CD4-positive, CD25-positive, alpha-beta regulatory T cell (primary cell): ENCODE results near the gene CTCF. TPM values are rescaled to one million over a fixed set of nuclear protein-coding genes. Genes with fewer than 3 reads are reported as not detected.

ENCODE experiments used
- ATAC-seq, 2 donors: fragments of 150-1000 bp; cut with Tn5 transposase; one replicate each; pipeline ENCODE4 v1.10.0; 2021; ENCODE audit warnings: low read depth in 2 of 2, moderate number of reproducible peaks in 2 of 2, moderate library complexity in 1 of 2
- DNase-seq, 3 donors: peaks; one replicate each; pipeline versions ENCODE4 v3.0.0 to v3.0.0-alpha.2; 2012 to 2022; ENCODE audit warnings: mixed read lengths in 1 of 3
- H3K27ac ChIP-seq: one replicate; pipeline ENCODE4 v1.7.0; 2013; ENCODE audit warnings: mild to moderate bottlenecking, low read length; ENCODE audit not compliant: insufficient read depth, poor library complexity, severe bottlenecking
- H3K27me3 ChIP-seq: one replicate; pipeline ENCODE4 v1.7.0; 2013; ENCODE audit warnings: low read length; ENCODE audit not compliant: control insufficient read depth, insufficient read depth
- H3K36me3 ChIP-seq: one replicate; pipeline ENCODE4 v1.7.0; 2013; ENCODE audit warnings: mild to moderate bottlenecking, low read length, moderate library complexity; ENCODE audit not compliant: control insufficient read depth, insufficient read depth
- H3K4me1 ChIP-seq: 2 replicates; pipeline ENCODE4 v1.7.0; 2013; ENCODE audit warnings: mild to moderate bottlenecking, low read length; ENCODE audit not compliant: insufficient read depth, control insufficient read depth, poor library complexity, severe bottlenecking
- H3K4me3 ChIP-seq: one replicate; pipeline ENCODE4 v1.7.0; 2013; ENCODE audit warnings: low read depth, mild to moderate bottlenecking, low read length, moderate library complexity
- H3K9me3 ChIP-seq, 2 experiments: 1 replicate in 1 of 2; 2 replicates in 1 of 2; pipeline ENCODE4 v1.7.0; 2013; ENCODE audit warnings: low read length in 2 of 2, mild to moderate bottlenecking in 1 of 2, moderate library complexity in 1 of 2; ENCODE audit not compliant: control insufficient read depth in 2 of 2
- H3K27ac Mint-ChIP-seq, 3 donors: one replicate each; pipeline ENCODE4 v1.8.0; 2020 to 2022; ENCODE audit warnings: mild to moderate bottlenecking in 3 of 3, mixed read lengths in 3 of 3, moderate library complexity in 2 of 3
- H3K27me3 Mint-ChIP-seq: one replicate; pipeline ENCODE4 v1.8.0; 2022; ENCODE audit warnings: mild to moderate bottlenecking, mixed read lengths
- H3K36me3 Mint-ChIP-seq: one replicate; pipeline ENCODE4 v1.8.0; 2020; ENCODE audit warnings: mixed read lengths
- H3K4me1 Mint-ChIP-seq, 4 donors: one replicate each; pipeline ENCODE4 v1.8.0; 2020 to 2022; ENCODE audit warnings: mixed read lengths in 4 of 4, mild to moderate bottlenecking in 1 of 4
- H3K4me3 Mint-ChIP-seq, 4 donors: one replicate each; pipeline ENCODE4 v1.8.0; 2020 to 2022; ENCODE audit warnings: mild to moderate bottlenecking in 4 of 4, mixed read lengths in 4 of 4, moderate library complexity in 3 of 4
- H3K9me3 Mint-ChIP-seq, 7 donors: one replicate each; pipeline ENCODE4 v1.8.0; 2020 to 2022; ENCODE audit warnings: mixed read lengths in 7 of 7, mild to moderate bottlenecking in 3 of 7, moderate library complexity in 2 of 7
- polyA plus RNA-seq, 4 donors: library from polyadenylated mRNA; unstranded; fragments of 300-500 nt; fragmentation: Illumina TruSeq; gene quantifications; one replicate each; pipeline ENCODE4 v1.2.3, GENCODE V29; 2021
- total RNA-seq: library from RNA; stranded (reverse); gene quantifications from one replicate; pipeline ENCODE4 v1.2.3, GENCODE V29; 2022

Gene CTCF
- total and polyA plus RNA-seq, 5 donors from 2014 or later: 44.5 to 80.2 (median 53.0) TPM

DNA sequence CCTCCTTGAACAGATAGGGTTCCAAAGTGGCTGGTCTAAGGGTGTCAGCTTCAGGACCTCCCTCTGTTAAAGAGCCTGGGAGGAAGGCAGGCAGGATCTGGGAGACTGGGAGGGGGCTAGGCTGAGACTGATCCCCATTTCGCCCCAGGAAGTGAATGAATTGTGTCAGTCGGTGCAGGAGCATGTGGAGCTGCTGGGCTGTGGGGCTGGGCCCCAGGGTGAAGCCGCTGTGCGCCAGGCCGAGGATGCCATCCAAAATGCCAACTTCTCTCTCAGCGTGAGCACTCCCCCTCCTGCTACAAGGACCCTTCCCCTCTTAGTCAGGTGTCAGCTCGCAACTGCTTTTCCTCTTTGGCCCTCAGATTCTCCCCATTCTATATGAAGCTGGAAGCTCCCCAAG, 88.7 kb downstream of the CTCF start:
- Histone ChIP-seq H3K27me3 (no peaks in the 10 kb centered on the region), H3K36me3 (peaks cover 66% of the 10 kb centered on the region), H3K4me3 (no peak overlapping the region), H3K27ac (no peak overlapping the region), H3K9me3 (no peaks in the 10 kb centered on the region), H3K4me1 (peaks cover 12% of the 10 kb centered on the region)
- Mint-ChIP-seq H3K4me1 (peaks cover 0 to 31% (median 12%) of the 10 kb centered on the region in 4 donors), H3K27me3 (no peaks in the 10 kb centered on the region), H3K36me3 (peaks cover 30% of the 10 kb centered on the region), H3K4me3 (peak overlapping the region in 1 of 4 donors; percentile 4), H3K9me3 (no peaks in the 10 kb centered on the region), H3K27ac (peak overlapping the region in 1 of 3 donors; percentile 92)
- DNase-seq (no peak), ATAC-seq (no peak)

DNA sequence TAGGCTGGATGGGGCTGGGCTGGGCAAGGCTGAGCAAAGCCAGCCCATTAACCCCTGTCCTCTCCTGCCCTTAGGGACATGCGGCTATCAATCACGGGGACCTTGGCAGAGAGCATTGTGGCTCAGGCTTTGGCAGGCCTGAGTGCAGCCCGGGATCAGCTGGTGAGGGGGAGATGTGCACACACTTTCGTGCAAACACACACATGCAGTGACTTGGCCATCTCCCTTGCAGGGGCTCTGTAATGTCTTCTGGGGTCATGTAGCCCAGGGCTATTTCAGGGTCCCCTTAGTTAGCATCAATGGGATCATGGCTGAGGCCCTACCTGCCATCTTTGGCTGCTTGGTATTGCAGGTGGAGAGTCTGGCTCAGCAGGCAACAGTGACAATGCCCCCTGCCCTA, 89.5 kb downstream of the CTCF start:
- ATAC-seq (no peak), DNase-seq (no peak)
- peaks cover 4% of the 10 kb centered on the region for H3K4me1 ChIP-seq
- H3K9me3 ChIP-seq: no peaks in the 10 kb centered on the region
- Mint-ChIP-seq H3K27me3 (no peaks in the 10 kb centered on the region), H3K27ac (no peak overlapping the region), H3K4me1 (peaks cover 0 to 26% (median 11%) of the 10 kb centered on the region in 4 donors), H3K4me3 (peak overlapping the region in 1 of 4 donors; percentile 38), H3K36me3 (peaks cover 30% of the 10 kb centered on the region), H3K9me3 (no peaks in the 10 kb centered on the region)
- H3K4me3 ChIP-seq: no peak overlapping the region
- H3K27me3 ChIP-seq: no peaks in the 10 kb centered on the region
- H3K36me3 ChIP-seq: peaks cover 70% of the 10 kb centered on the region
- no peak overlapping the region for H3K27ac ChIP-seq

DNA sequence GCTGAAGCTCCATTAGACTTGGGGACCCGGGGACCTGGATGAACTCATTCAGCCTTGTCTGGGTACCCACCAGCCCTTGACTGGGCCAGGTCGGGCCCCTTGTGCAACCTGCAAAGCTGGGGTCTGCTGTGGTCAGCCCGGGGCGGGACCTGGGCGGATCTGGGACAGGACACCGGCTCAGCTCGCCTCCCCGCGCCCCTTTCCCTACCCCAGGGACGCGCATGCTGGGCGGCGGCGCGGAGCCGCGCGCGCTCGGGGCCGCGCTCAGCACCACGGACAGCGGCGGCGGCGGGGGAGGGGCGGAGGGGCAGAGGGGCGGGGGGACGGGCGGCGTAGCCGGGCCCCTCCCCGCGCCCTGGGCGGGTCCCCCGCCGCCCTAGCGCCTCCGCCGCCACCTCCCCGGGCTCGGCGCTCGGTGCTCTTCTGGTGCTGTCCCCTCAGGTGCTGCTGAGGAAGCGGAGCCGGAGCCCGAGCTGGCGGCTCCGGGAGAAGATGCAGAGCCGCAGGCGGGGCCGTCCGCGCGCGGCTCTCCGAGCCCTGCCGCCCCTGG, 90.3 kb downstream of the CTCF start:
- ATAC-seq: no peak
- Histone ChIP-seq H3K9me3 (no peaks in the 10 kb centered on the region), H3K4me3 (no peak overlapping the region), H3K27ac (no peak overlapping the region), H3K4me1 (no peaks in the 10 kb centered on the region), H3K36me3 (peaks cover 66% of the 10 kb centered on the region), H3K27me3 (no peaks in the 10 kb centered on the region)
- no peaks in the 10 kb centered on the region for H3K9me3 Mint-ChIP-seq
- no peak overlapping the region for H3K4me3 Mint-ChIP-seq
- no peak for DNase-seq
- H3K4me1 Mint-ChIP-seq: peaks cover 0 to 26% (median 11%) of the 10 kb centered on the region in 4 donors
- H3K36me3 Mint-ChIP-seq: peaks cover 30% of the 10 kb centered on the region
- H3K27me3 Mint-ChIP-seq: no peaks in the 10 kb centered on the region
- no peak overlapping the region for H3K27ac Mint-ChIP-seq

DNA sequence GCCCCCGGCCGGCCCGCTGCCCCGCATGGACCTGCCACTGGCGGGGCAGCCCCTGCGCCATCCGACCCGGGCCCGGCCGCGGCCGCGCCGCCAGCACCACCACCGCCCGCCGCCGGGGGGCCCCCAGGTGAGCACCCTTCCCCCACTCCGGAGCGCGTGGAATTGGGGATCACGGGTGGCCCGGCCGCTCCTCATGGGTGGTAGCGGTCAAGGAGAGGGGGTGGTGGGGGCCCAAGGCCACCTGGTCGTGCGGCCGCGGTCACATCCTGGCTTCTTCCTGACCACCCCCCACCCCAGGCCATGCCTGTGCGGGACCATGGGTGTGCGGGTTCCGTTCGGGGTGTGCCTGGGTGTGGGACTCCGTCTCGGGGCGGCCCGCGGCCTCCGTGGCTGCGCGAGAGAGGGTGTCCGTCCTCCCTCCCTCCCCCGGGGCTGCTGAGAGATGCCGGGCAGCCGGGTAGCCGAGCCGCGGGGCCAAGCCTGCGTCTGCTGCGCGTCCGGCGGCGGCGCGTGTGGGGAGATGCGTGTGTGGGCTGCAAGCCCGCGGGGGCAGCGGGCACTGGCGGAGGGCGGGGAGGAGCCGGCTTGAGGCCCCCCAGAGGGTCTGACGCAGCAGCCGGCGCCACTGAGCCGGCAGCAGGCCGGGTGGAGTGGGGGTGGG, 90.9 kb downstream of the CTCF start:
- ATAC-seq (no peak), DNase-seq (no peak)
- Mint-ChIP-seq H3K27me3 (no peaks in the 10 kb centered on the region), H3K9me3 (no peaks in the 10 kb centered on the region), H3K36me3 (peaks cover 30% of the 10 kb centered on the region), H3K4me1 (peaks cover 0 to 31% (median 11%) of the 10 kb centered on the region in 4 donors), H3K4me3 (no peak overlapping the region), H3K27ac (no peak overlapping the region)
- Histone ChIP-seq H3K27ac (no peak overlapping the region), H3K36me3 (peaks cover 66% of the 10 kb centered on the region), H3K4me1 (peaks cover 4% of the 10 kb centered on the region), H3K27me3 (no peaks in the 10 kb centered on the region), H3K9me3 (no peaks in the 10 kb centered on the region), H3K4me3 (no peak overlapping the region)

DNA sequence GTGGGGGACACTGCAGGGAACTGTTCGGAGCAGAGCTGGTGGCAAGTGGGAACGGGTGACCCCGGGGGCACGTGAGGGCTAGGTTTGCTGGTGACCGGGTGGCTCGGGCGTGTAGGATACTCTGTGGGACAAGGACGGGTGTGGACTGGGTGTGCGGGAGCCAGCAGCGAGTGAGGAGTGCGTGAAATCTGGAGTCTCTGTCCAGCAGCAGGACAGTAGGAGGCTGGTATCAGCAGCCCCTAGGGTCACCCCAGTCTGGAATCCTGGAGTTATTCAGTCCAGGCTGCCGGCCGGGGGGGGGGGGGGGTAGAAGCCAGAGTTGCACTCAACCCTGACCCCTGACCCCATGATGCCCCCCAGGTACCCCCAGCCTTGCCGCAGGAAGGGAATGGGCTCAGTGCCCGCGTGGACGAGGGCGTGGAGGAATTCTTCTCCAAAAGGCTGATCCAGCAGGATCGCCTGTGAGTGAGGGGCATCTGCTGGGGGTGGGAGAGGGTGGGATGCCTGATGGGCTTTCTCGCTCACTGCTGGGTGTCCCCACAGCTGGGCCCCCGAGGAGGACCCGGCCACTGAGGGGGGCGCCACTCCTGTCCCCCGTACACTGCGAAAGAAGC, 91.6 kb downstream of the CTCF start:
- peaks cover 10% of the 10 kb centered on the region for H3K4me1 ChIP-seq

DNA sequence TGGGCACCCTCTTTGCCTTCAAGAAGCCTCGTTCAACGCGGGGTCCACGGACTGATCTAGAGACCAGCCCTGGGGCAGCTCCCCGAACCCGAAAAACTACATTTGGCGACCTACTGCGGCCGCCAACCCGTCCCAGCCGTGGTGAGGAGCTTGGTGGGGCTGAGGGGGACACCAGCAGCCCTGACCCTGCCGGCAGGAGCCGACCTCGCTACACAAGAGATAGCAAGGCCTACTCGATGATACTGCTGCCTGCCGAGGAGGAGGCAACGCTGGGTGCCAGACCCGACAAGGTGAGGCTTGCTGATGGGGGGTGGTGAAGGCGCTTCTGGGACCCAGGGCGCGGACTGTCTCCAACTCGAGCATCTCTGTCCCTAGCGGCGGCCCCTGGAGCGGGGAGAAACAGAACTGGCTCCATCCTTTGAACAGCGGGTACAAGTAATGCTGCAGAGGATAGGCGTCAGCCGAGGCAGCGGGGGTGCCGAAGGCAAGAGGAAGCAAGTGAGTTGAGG, 92.1 kb downstream of the CTCF start:
- peak overlapping the region in 1 of 3 donors; percentile 79 for H3K27ac Mint-ChIP-seq
- DNase-seq (no peak), ATAC-seq (no peak)
- H3K27me3 Mint-ChIP-seq: no peaks in the 10 kb centered on the region
- H3K36me3 Mint-ChIP-seq: peaks cover 30% of the 10 kb centered on the region
- H3K4me3 Mint-ChIP-seq: peak overlapping the region in 1 of 4 donors; percentile 58
- Histone ChIP-seq H3K27me3 (no peaks in the 10 kb centered on the region), H3K4me3 (no peak overlapping the region), H3K4me1 (peaks cover 16% of the 10 kb centered on the region), H3K36me3 (peaks cover 55% of the 10 kb centered on the region), H3K27ac (no peak overlapping the region), H3K9me3 (no peaks in the 10 kb centered on the region)
- peaks cover 0 to 41% (median 15%) of the 10 kb centered on the region in 4 donors for H3K4me1 Mint-ChIP-seq
- no peaks in the 10 kb centered on the region for H3K9me3 Mint-ChIP-seq

More for the DNA sequence above, 91.6 kb downstream of the CTCF start:
- DNase-seq (no peak), ATAC-seq (no peak)
- Mint-ChIP-seq H3K4me1 (peaks cover 0 to 37% (median 13%) of the 10 kb centered on the region in 4 donors), H3K36me3 (peaks cover 30% of the 10 kb centered on the region), H3K4me3 (no peak overlapping the region), H3K27ac (no peak overlapping the region), H3K9me3 (no peaks in the 10 kb centered on the region), H3K27me3 (no peaks in the 10 kb centered on the region)
- Histone ChIP-seq H3K9me3 (no peaks in the 10 kb centered on the region), H3K36me3 (peaks cover 60% of the 10 kb centered on the region), H3K27me3 (no peaks in the 10 kb centered on the region), H3K4me3 (no peak overlapping the region), H3K27ac (no peak overlapping the region)

DNA sequence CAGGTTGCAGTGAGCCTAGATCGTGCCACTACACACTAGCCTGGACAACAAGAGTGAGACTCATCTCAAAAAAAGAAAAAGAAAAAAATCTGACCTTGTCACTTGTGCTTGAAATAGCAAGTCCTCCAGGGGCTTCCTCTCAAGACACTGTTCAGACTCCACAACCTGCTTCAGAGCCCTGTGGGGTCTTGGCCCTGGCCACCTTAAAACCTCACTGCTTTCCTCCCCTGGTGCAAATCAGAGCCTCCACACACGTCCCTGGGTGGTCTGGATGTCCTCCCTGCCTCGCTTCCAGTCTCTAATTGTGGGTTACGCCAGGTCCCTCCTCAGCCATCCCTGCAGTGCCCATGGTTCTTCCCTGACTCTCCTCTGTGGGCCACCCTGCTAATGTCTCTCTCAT, 93.0 kb downstream of the CTCF start:
- H3K4me3 Mint-ChIP-seq: peak overlapping the region in 2 of 4 donors; percentile 72 to 80
- no peaks in the 10 kb centered on the region for H3K9me3 ChIP-seq
- DNase-seq: no peak
- H3K36me3 ChIP-seq: peaks cover 46% of the 10 kb centered on the region
- H3K9me3 Mint-ChIP-seq: no peaks in the 10 kb centered on the region
- peak overlapping the region in 2 of 3 donors; percentile 5 to 46 for H3K27ac Mint-ChIP-seq
- no peaks in the 10 kb centered on the region for H3K27me3 ChIP-seq
- H3K27ac ChIP-seq: no peak overlapping the region
- no peak overlapping the region for H3K4me3 ChIP-seq
- H3K36me3 Mint-ChIP-seq: peaks cover 23% of the 10 kb centered on the region
- ATAC-seq: no peak
- H3K27me3 Mint-ChIP-seq: peaks cover 1% of the 10 kb centered on the region
- peaks cover 19% of the 10 kb centered on the region for H3K4me1 ChIP-seq
- peaks cover 0 to 35% (median 15%) of the 10 kb centered on the region in 4 donors for H3K4me1 Mint-ChIP-seq
